ENCODE measurements around the gene TOPBP1.

TOPBP1 gene

GRCh38 chr3:133663569-133664313 lies 2.0 kb upstream of the TOPBP1 start:
- TF ChIP-seq GABPA (IDR thresholded peaks at IDR 0.05; ENCODE audit: low read depth) (no peak), SPI1 (IDR thresholded peaks at IDR 0.05; ENCODE audit: borderline replicate concordance, low read depth) (no peak), CTCF (IDR thresholded peaks at IDR 0.05; ENCODE audit: insufficient read depth, low read length) (peak; percentile 79), REST (IDR thresholded peaks at IDR 0.05; ENCODE audit: insufficient replicate concordance, low read depth) (no peak), POLR2AphosphoS5 (IDR thresholded peaks at IDR 0.05; ENCODE audit: low read depth) (no peak)
- DNase-seq (ENCODE audit: low read depth in 1 of 2, low spot score in 1 of 2), result peak; percentile 48 to 71
- H3K4me3 ChIP-seq (replicated peaks; ENCODE audit: insufficient read depth, low read length), result no peak overlapping the region
- no peak overlapping the region for H3K27ac ChIP-seq (replicated peaks)
- H3K27me3 ChIP-seq (ENCODE audit: insufficient read depth, poor library complexity, severe bottlenecking), result no peaks in the 10 kb centered on the region

GRCh38 chr3:133662278-133662651 lies 524 bp upstream of the TOPBP1 start:
- H3K27ac ChIP-seq (replicated peaks), result peak overlapping the region; percentile 89
- no peaks in the 10 kb centered on the region for H3K27me3 ChIP-seq (ENCODE audit: insufficient read depth, poor library complexity, severe bottlenecking)
- H3K4me3 ChIP-seq (replicated peaks; ENCODE audit: insufficient read depth, low read length), result peak overlapping the region; percentile 93
- DNase-seq (ENCODE audit: low read depth in 1 of 2, low spot score in 1 of 2), result peak in 1 of 2 experiments; percentile 36
- no peak for TF ChIP-seq GABPA (IDR thresholded peaks at IDR 0.05; ENCODE audit: low read depth)
- no peak for TF ChIP-seq POLR2AphosphoS5 (IDR thresholded peaks at IDR 0.05; ENCODE audit: low read depth)
- TF ChIP-seq SPI1 (IDR thresholded peaks at IDR 0.05; ENCODE audit: borderline replicate concordance, low read depth), result no peak
- TF ChIP-seq CTCF (IDR thresholded peaks at IDR 0.05; ENCODE audit: insufficient read depth, low read length), result no peak
- no peak for TF ChIP-seq REST (IDR thresholded peaks at IDR 0.05; ENCODE audit: insufficient replicate concordance, low read depth)

- TF ChIP-seq GABPA (IDR thresholded peaks at IDR 0.05; ENCODE audit: low read depth) (no peak), POLR2AphosphoS5 (IDR thresholded peaks at IDR 0.05; ENCODE audit: low read depth) (no peak), CTCF (IDR thresholded peaks at IDR 0.05; ENCODE audit: insufficient read depth, low read length) (no peak), REST (IDR thresholded peaks at IDR 0.05; ENCODE audit: insufficient replicate concordance, low read depth) (no peak), SPI1 (IDR thresholded peaks at IDR 0.05; ENCODE audit: borderline replicate concordance, low read depth) (no peak)
- DNase-seq (ENCODE audit: low read depth in 1 of 2, low spot score in 1 of 2), result no peak
- H3K4me3 ChIP-seq (replicated peaks; ENCODE audit: insufficient read depth, low read length), result no peak overlapping the region
- H3K27ac ChIP-seq (replicated peaks), result no peak overlapping the region
- no peaks in the 10 kb centered on the region for H3K27me3 ChIP-seq (ENCODE audit: insufficient read depth, poor library complexity, severe bottlenecking)
Observed at GRCh38 chr3:133659806-133660205, 1.9 kb downstream of the TOPBP1 start.
